AG10803 (cell line): Measurements from ENCODE around the gene MAB21L4.

Experiments used
- DNase-seq: peaks from one replicate; pipeline ENCODE4 v3.0.0; 2010; ENCODE audit warnings: low read depth
- H3K4me3 ChIP-seq: 2 replicates; pipeline ENCODE4 v1.5.1; 2011; ENCODE audit warnings: mild to moderate bottlenecking, low read length, control low read depth
- CTCF ChIP-seq: conservative IDR thresholded peaks from 2 replicates; pipeline ENCODE4 v1.5.1; 2011; ENCODE audit warnings: mild to moderate bottlenecking, low read length, control low read depth, inconsistent platforms

MAB21L4 gene

DNA sequence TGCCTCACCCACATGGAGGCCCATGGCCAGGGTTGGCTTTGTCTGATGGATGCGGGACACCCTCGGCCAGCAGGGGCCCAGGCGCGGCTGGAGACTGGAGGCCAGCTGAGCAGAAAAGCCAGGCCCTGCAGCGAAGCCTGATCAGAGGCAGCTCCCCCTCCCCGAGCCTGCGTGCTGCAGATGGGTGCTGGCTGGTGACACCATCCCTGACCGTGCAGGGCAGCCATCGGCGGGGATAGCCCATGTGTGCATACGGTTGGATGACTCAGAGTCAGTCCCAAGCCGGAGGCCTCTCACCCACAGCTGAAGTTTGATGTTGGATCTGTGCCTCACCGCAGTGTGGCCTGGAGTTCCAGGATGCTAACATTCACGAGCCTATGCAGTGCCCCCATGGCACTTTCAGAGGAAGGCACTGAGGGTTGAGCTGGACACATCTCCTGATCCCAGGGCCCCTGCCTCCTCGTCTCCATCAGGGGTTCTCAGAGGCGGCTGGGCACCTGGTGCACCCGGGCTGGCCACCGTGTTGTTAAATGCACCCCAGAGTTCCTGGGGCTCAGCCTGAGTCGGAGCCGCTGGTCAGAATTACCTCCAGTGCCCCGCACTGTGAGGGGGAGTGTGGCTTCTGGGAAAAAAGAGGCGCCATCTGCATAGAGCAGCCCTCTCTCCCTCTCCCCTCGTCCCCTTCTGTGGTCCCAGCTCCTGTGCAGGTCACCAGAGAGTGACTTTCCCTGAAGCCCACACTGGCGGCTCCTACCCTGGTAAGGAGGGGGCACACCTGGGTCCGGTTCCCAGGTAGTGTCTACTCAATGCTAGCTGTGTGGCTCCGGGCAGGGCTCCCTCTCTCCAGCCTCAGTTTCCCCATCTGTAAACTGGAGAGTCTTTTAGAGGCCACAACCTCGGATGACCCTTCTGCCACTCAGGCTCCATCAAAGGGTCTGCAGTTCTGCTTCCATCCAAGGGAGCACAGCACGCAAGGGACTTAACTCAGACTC is 56.5 kb downstream of the MAB21L4 start:
- DNase-seq: no peak
- no peak overlapping the region for H3K4me3 ChIP-seq
- no peak for TF ChIP-seq CTCF

- H3K4me3 ChIP-seq: no peak overlapping the region
- no peak for TF ChIP-seq CTCF
- DNase-seq: no peak
These were observed 58.3 kb downstream of the MAB21L4 start for GRCh38 chr2:240837621-240838020.

GRCh38 chr2:240836781-240837467 is 59.0 kb downstream of the MAB21L4 start:
- H3K4me3 ChIP-seq: no peak overlapping the region
- no peak for TF ChIP-seq CTCF
- DNase-seq: peak; percentile 64
